Measurements from ENCODE around the gene AP2A1. TPM values are rescaled to one million over a fixed set of nuclear protein-coding genes. Genes with fewer than 3 reads are reported as not detected.

AP2A1 gene
- total RNA-seq, 1 donor from 2014 or later = 63.9 TPM

- intact Hi-C loops (cut with DNase I) = no loop called here
- DNase-seq (ENCODE audit: low spot score) = no peak
Measured at GRCh38 chr19:49829721-49830120, 62.9 kb downstream of the AP2A1 start.

GRCh38 chr19:49830766-49831165 lies 64.0 kb downstream of the AP2A1 start:
- no peak for DNase-seq (ENCODE audit: low spot score)
- intact Hi-C loops (cut with DNase I) = no loop called here

GRCh38 chr19:49831592-49831991 lies 64.8 kb downstream of the AP2A1 start:
- no peak for DNase-seq (ENCODE audit: low spot score)
- intact Hi-C loops (cut with DNase I) = no loop called here

- DNase-seq (ENCODE audit: low spot score) = no peak
- intact Hi-C loops (cut with DNase I) = no loop called here
Measured at GRCh38 chr19:49832556-49832955, 65.8 kb downstream of the AP2A1 start.

GRCh38 chr19:49833599-49833998 lies 66.8 kb downstream of the AP2A1 start:
- intact Hi-C loops (cut with DNase I) = no loop called here
- DNase-seq (ENCODE audit: low spot score) = no peak

- intact Hi-C loops (cut with DNase I) = no loop called here
- DNase-seq (ENCODE audit: low spot score) = no peak
Measured at GRCh38 chr19:49835562-49835961, 68.8 kb downstream of the AP2A1 start.

GRCh38 chr19:49836176-49837008 lies 69.6 kb downstream of the AP2A1 start:
- DNase-seq (ENCODE audit: low spot score) = no peak
- intact Hi-C loops (cut with DNase I) = no loop called here

GRCh38 chr19:49837009-49837310 lies 70.2 kb downstream of the AP2A1 start:
- intact Hi-C loops (cut with DNase I) = no loop called here
- DNase-seq (ENCODE audit: low spot score) = no peak

- no peak for DNase-seq (ENCODE audit: low spot score)
- intact Hi-C loops (cut with DNase I) = no loop called here
Measured at GRCh38 chr19:49837425-49837824, 70.6 kb downstream of the AP2A1 start.

GRCh38 chr19:49838885-49839588 lies 72.2 kb downstream of the AP2A1 start:
- DNase-seq (ENCODE audit: low spot score) = no peak
- intact Hi-C loops (cut with DNase I) = no loop called here

GRCh38 chr19:49839713-49840112 lies 72.9 kb downstream of the AP2A1 start:
- intact Hi-C loops (cut with DNase I) = no loop called here
- no peak for DNase-seq (ENCODE audit: low spot score)

GRCh38 chr19:49840321-49840720 lies 73.5 kb downstream of the AP2A1 start:
- intact Hi-C loops (cut with DNase I) = no loop called here
- DNase-seq (ENCODE audit: low spot score) = no peak

- intact Hi-C loops (cut with DNase I) = no loop called here
- no peak for DNase-seq (ENCODE audit: low spot score)
Measured at GRCh38 chr19:49840736-49841249, 74.0 kb downstream of the AP2A1 start.

- intact Hi-C loops (cut with DNase I) = no loop called here
- DNase-seq (ENCODE audit: low spot score) = no peak
Measured at GRCh38 chr19:49843265-49843664, 76.5 kb downstream of the AP2A1 start.

GRCh38 chr19:49844138-49845095 lies 77.6 kb downstream of the AP2A1 start:
- intact Hi-C loops (cut with DNase I) = no loop called here
- no peak for DNase-seq (ENCODE audit: low spot score)

- intact Hi-C loops (cut with DNase I) = no loop called here
- no peak for DNase-seq (ENCODE audit: low spot score)
Measured at GRCh38 chr19:49845414-49845813, 78.6 kb downstream of the AP2A1 start.

- DNase-seq (ENCODE audit: low spot score) = no peak
- intact Hi-C loops (cut with DNase I) = no loop called here
Measured at GRCh38 chr19:49846408-49846807, 79.6 kb downstream of the AP2A1 start.

- intact Hi-C loops (cut with DNase I) = no loop called here
- DNase-seq (ENCODE audit: low spot score) = no peak
Measured at GRCh38 chr19:49847731-49848696, 81.2 kb downstream of the AP2A1 start.

- no peak for DNase-seq (ENCODE audit: low spot score)
- intact Hi-C loops (cut with DNase I) = no loop called here
Measured at GRCh38 chr19:49848938-49849337, 82.1 kb downstream of the AP2A1 start.

Measured in cardiac septum (tissue), 1 donor.